OCI-LY3 (cell line): Measurements from ENCODE around the gene PDZRN3.

Experiments used
- CTCF ChIP-seq: fragments of 200-600, 300-600 bp; sonication (generic); IDR thresholded peaks from 2 replicates; pipeline ENCODE4 v1.5.1; 2014; ENCODE audit warnings: antibody characterized with exemption, low read length, low read depth
- EZH2phosphoT487 ChIP-seq: fragments of 200-600 bp; shearing (Covaris generic); IDR thresholded peaks from 2 replicates; pipeline ENCODE4 v1.6.1; 2018; ENCODE audit warnings: antibody characterized with exemption, mixed run types, low read depth

DNA sequence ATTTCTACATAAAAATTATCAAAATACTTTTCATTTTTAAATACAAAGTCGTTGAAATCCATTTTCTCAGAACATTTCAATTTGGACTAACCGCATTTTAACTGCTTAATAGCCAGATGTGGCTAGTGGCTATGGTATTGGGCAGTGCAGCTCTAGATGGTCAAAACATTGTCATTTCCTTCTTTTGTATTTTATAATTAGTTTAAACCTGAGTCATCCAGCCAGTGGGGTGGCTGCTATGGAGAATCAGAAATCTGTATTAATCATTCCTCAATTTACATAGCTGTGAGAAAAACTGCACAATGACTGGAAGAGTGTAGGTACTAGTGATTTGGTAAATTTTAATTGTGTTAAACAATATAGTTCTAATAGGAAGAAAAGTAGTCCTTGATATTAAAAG is 245.3 kb downstream of the PDZRN3 start:
- TF ChIP-seq CTCF (no peak), EZH2phosphoT487 (no peak)
